K562 (cell line): Measurements from ENCODE around the gene SPATA31A6.
"Not testable (repeated sequence)": the region's sequence is repeated elsewhere in the genome, so short reads cannot be mapped to it uniquely, and the experiment has no call there.

Source experiments
- BHLHE40 ChIP-seq: IDR thresholded peaks from 2 replicates; pipeline ENCODE4 v1.6.1; 2011; ENCODE audit warnings: low read length, improper control_type of control experiment
- CBFB ChIP-seq: sonication (generic); formaldehyde crosslinking; IDR thresholded peaks from 2 replicates; pipeline ENCODE4 v1.4.0; 2020; ENCODE audit warnings: mild to moderate bottlenecking, missing genetic modification reagents
- CC2D1A ChIP-seq: fragments of 450-650 bp; IDR thresholded peaks from 2 replicates; pipeline ENCODE4 v1.6.1; 2017; ENCODE audit warnings: mild to moderate bottlenecking
- CHD4 ChIP-seq: fragments of 200-600 bp; sonication (generic); IDR thresholded peaks from 3 replicates; pipeline ENCODE4 v1.6.1; 2012; ENCODE audit warnings: low read depth, mild to moderate bottlenecking, mixed read lengths, low read length, inconsistent platforms; ENCODE audit not compliant: insufficient read depth, insufficient replicate concordance, poor library complexity, severe bottlenecking
- CREM ChIP-seq: IDR thresholded peaks from 2 replicates; pipeline ENCODE4 v1.6.1; 2014; ENCODE audit warnings: antibody characterized with exemption, low read depth
- MLX ChIP-seq, 2 experiments: fragments of 450-650 bp in 1 of 2; sonication (generic) in 1 of 2; formaldehyde crosslinking; conservative IDR thresholded peaks; 2 replicates each; pipeline versions ENCODE4 v1.4.0 to v1.8.1; 2020 to 2022; ENCODE audit warnings: mild to moderate bottlenecking in 1 of 2, missing genetic modification reagents in 1 of 2
- MTA3 ChIP-seq: fragments of 450-650 bp; formaldehyde crosslinking; IDR thresholded peaks from 2 replicates; pipeline ENCODE4 v1.6.1; 2017; ENCODE audit warnings: mild to moderate bottlenecking, borderline replicate concordance
- NCOA2 ChIP-seq, 2 experiments: fragments of 450-650 bp; IDR thresholded peaks; 2 replicates each; pipeline ENCODE4 v1.6.1; 2018; ENCODE audit warnings: mild to moderate bottlenecking in 2 of 2, moderate library complexity in 1 of 2; ENCODE audit not compliant: partially characterized antibody in 2 of 2
- ZKSCAN8 ChIP-seq: fragments of 200-800 bp; sonication (Bioruptor generic); IDR thresholded peaks from 2 replicates; pipeline ENCODE4 v1.6.1; 2016; ENCODE audit warnings: missing genetic modification characterization, missing compliant biosample characterization
- ZNF146 ChIP-seq: IDR thresholded peaks from one replicate; pipeline ENCODE4 v1.6.1; 2018; ENCODE audit warnings: missing compliant biosample characterization; ENCODE audit not compliant: unreplicated experiment
- ZNF584 ChIP-seq: fragments of 200-800 bp; sonication (Bioruptor generic); IDR thresholded peaks from 2 replicates; pipeline ENCODE4 v1.6.1; 2016; ENCODE audit warnings: low read depth, mild to moderate bottlenecking, missing genetic modification characterization, missing compliant biosample characterization

GRCh38 chr9:42183359-42183758 lies at the start of gene SPATA31A6:
- TF ChIP-seq ZNF584 (CRISPR knock-in tag); CHD4; MLX (CRISPR knock-in tag; conservative IDR thresholded peaks at IDR 0.05); CC2D1A; CBFB (CRISPR knock-in tag); ZNF146; NCOA2 (IDR thresholded peaks at IDR 0.05; ENCODE audit: partially characterized antibody in 2 of 2); ZKSCAN8; BHLHE40; CREM; MTA3: not testable (repeated sequence)
